MCF 10A (cell line): ENCODE measurements around the gene OSBP2. TPM values are rescaled to one million over a fixed set of nuclear protein-coding genes. Genes with fewer than 3 reads are reported as not detected.

Source experiments
- BruUV-seq: library from RNA; stranded (reverse); fragments of 400-500 nt; replicated peaks from 2 replicates; lab custom pipeline; 2021; lab: Mats Ljungman, UMichigan
- CTCF ChIA-PET: fragments of 300-600 bp; sonication (Branson Sonifier 250); formaldehyde crosslinking; extraction: SDS; loops from one replicate; lab custom pipeline; 2021; ENCODE audit warnings: antibody characterized with exemption, inconsistent platforms; lab: Yijun Ruan, JAX
- POLR2A ChIA-PET: fragments of 300-600, 350-650 bp; sonication (Branson Sonifier 250); formaldehyde crosslinking; extraction: SDS; loops from one replicate; lab custom pipeline; 2020; ENCODE audit warnings: antibody characterized with exemption, inconsistent platforms; lab: Yijun Ruan, JAX
- DNase-seq: peaks from one replicate; pipeline ENCODE4 v3.0.0-alpha.2; 2018; ENCODE audit not compliant: unreplicated experiment
- H3K27ac Mint-ChIP-seq: one replicate; pipeline ENCODE4 v1.8.0; 2022; ENCODE audit warnings: mild to moderate bottlenecking, low read depth, mixed read lengths; ENCODE audit not compliant: unreplicated experiment
- H3K27me3 Mint-ChIP-seq: one replicate; pipeline ENCODE4 v1.8.0; 2022; ENCODE audit warnings: mixed read lengths; ENCODE audit not compliant: insufficient read depth, unreplicated experiment
- H3K36me3 Mint-ChIP-seq: one replicate; pipeline ENCODE4 v1.8.0; 2022; ENCODE audit warnings: mild to moderate bottlenecking, moderate library complexity, mixed read lengths; ENCODE audit not compliant: insufficient read depth, unreplicated experiment
- H3K4me1 Mint-ChIP-seq: one replicate; pipeline ENCODE4 v1.8.0; 2022; ENCODE audit warnings: mixed read lengths; ENCODE audit not compliant: insufficient read depth, unreplicated experiment
- H3K4me3 Mint-ChIP-seq: one replicate; pipeline ENCODE4 v1.8.0; 2022; ENCODE audit warnings: mild to moderate bottlenecking, moderate library complexity, mixed read lengths; ENCODE audit not compliant: unreplicated experiment
- H3K9me3 Mint-ChIP-seq: one replicate; pipeline ENCODE4 v1.8.0; 2022; ENCODE audit warnings: mixed read lengths; ENCODE audit not compliant: unreplicated experiment
- CTCF ChIP-seq: fragments of 200-600 bp; IDR thresholded peaks from one replicate; pipeline ENCODE4 v1.8.0; 2022; ENCODE audit warnings: antibody characterized with exemption, mild to moderate bottlenecking; ENCODE audit not compliant: unreplicated experiment
- intact Hi-C: fragments of 100-400 bp; cut with micrococcal nuclease; formaldehyde crosslinking; loops from 2 replicates; pipeline ENCODE4 v1.14.1; 2022
- total RNA-seq: library from RNA; stranded (reverse); gene quantifications from 2 replicates; pipeline ENCODE4 v1.2.3, GENCODE V29; 2022

The OSBP2 gene
- total RNA-seq, 1 experiment from 2014 or later, result 276 TPM

- no TSS peak for BruUV-seq
- intact Hi-C loops, result no loop called here
- no peaks in the 10 kb centered on the region for H3K27me3 Mint-ChIP-seq
- H3K36me3 Mint-ChIP-seq, result peaks cover 15% of the 10 kb centered on the region
- H3K4me3 Mint-ChIP-seq, result no peak overlapping the region
- no peak overlapping the region for H3K27ac Mint-ChIP-seq
- no peak for DNase-seq
- POLR2A ChIA-PET, result no interaction called here
- CTCF ChIA-PET, result interaction anchor here (0.6 to 0.9 kb wide), 2 partner anchors 109 to 416 kb away, joined by 3 read pairs; no protein-coding TSS in a partner anchor
- TF ChIP-seq CTCF, result no peak
- H3K4me1 Mint-ChIP-seq, result no peaks in the 10 kb centered on the region
- H3K9me3 Mint-ChIP-seq, result no peaks in the 10 kb centered on the region
These were observed 177.8 kb downstream of the OSBP2 start for GRCh38 chr22:30872285-30873041.

- intact Hi-C loops, result no loop called here
- BruUV-seq, result no TSS peak
These were observed 178.5 kb downstream of the OSBP2 start for GRCh38 chr22:30873086-30873650.

GRCh38 chr22:30873661-30874060 is 179.0 kb downstream of the OSBP2 start:
- DNase-seq, result no peak
- ChIA-PET CTCF (interaction anchor here (0.6 kb wide), 1 partner anchor 234 kb away, joined by 3 read pairs; no protein-coding TSS in a partner anchor), POLR2A (interaction anchor here (0.9 kb wide), 1 partner anchor 70 kb away, joined by 3 read pairs; no protein-coding TSS in a partner anchor)
- Mint-ChIP-seq H3K36me3 (peaks cover 15% of the 10 kb centered on the region), H3K4me3 (no peak overlapping the region), H3K27me3 (no peaks in the 10 kb centered on the region), H3K27ac (no peak overlapping the region), H3K4me1 (no peaks in the 10 kb centered on the region), H3K9me3 (no peaks in the 10 kb centered on the region)
- TF ChIP-seq CTCF, result no peak
- intact Hi-C loops, result no loop called here
- BruUV-seq, result no TSS peak

More at GRCh38 chr22:30873086-30873650, 178.5 kb downstream of the OSBP2 start:
- Mint-ChIP-seq H3K27ac (no peak overlapping the region), H3K9me3 (no peaks in the 10 kb centered on the region), H3K4me1 (no peaks in the 10 kb centered on the region), H3K36me3 (peaks cover 15% of the 10 kb centered on the region), H3K27me3 (no peaks in the 10 kb centered on the region), H3K4me3 (no peak overlapping the region)
- DNase-seq, result no peak
- ChIA-PET POLR2A (no interaction called here), CTCF (no interaction called here)
- no peak for TF ChIP-seq CTCF
